Suprapubic skin (tissue), 4 donors: Measurements from ENCODE around the gene ARSB. TPM values are rescaled to one million over a fixed set of nuclear protein-coding genes. Genes with fewer than 3 reads are reported as not detected.
"Not testable (repeated sequence)": the region's sequence is repeated elsewhere in the genome, so short reads cannot be mapped to it uniquely, and the experiment has no call there.

ENCODE experiments used
- DNase-seq, 2 donors: peaks; one replicate each; pipeline ENCODE4 v3.0.0-alpha.2; 2019; ENCODE audit warnings: low spot score in 2 of 2
- H3K27ac ChIP-seq: fragments of 200-600 bp; sonication (generic); one replicate; pipeline ENCODE4 v1.5.1; 2019
- H3K27me3 ChIP-seq: fragments of 200-600 bp; sonication (generic); one replicate; pipeline ENCODE4 v1.5.1; 2019
- H3K36me3 ChIP-seq: fragments of 200-600 bp; sonication (generic); one replicate; pipeline ENCODE4 v1.5.1; 2019
- H3K4me1 ChIP-seq: fragments of 200-600 bp; sonication (generic); one replicate; pipeline ENCODE4 v1.5.1; 2019
- H3K4me3 ChIP-seq: fragments of 200-600 bp; sonication (generic); one replicate; pipeline ENCODE4 v1.5.1; 2019; ENCODE audit warnings: mild to moderate bottlenecking
- H3K9me3 ChIP-seq: fragments of 200-600 bp; sonication (generic); one replicate; pipeline ENCODE4 v1.5.1; 2019
- EP300 ChIP-seq: sonication (generic); formaldehyde crosslinking; IDR thresholded peaks from one replicate; pipeline ENCODE4 v1.6.1; 2017; ENCODE audit warnings: antibody characterized with exemption
- POLR2A ChIP-seq, 2 donors: fragments of 450-650 bp; IDR thresholded peaks; one replicate each; pipeline ENCODE4 v1.6.1; 2017; ENCODE audit warnings: antibody characterized with exemption in 2 of 2, mild to moderate bottlenecking in 2 of 2, moderate library complexity in 2 of 2
- POLR2AphosphoS5 ChIP-seq, 3 donors: sonication (generic); formaldehyde crosslinking; IDR thresholded peaks; one replicate each; pipeline ENCODE4 v1.6.1; 2017; ENCODE audit warnings: antibody characterized with exemption in 3 of 3
- WGBS: methylation state at CpG from one replicate; pipeline ENCODE4 v1.1.5; 2018; 5-methylcytosine and 5-hydroxymethylcytosine counted together
- total RNA-seq, 4 donors: library from RNA; depleted of rRNA; stranded (reverse); fragments of >200 nt; gene quantifications; one replicate each; pipeline ENCODE4 v1.1.0, GENCODE V29; 2016
- TF ChIP-seq, protein P1 (sequence below), 2 donors: fragments of 200-600 bp in 1 of 2; fragments of 450-650 bp in 1 of 2; sonication (generic) in 1 of 2; IDR thresholded peaks; one replicate each; pipeline ENCODE4 v1.5.1; 2016 to 2019; ENCODE audit warnings: antibody characterized with exemption in 2 of 2, mild to moderate bottlenecking in 1 of 2, moderate library complexity in 1 of 2

The ARSB gene
- total RNA-seq, 4 donors from 2014 or later, result 3.1 to 5.1 (median 3.4) TPM

- H3K4me1 ChIP-seq, result no peaks in the 10 kb centered on the region
- no peak overlapping the region for H3K27ac ChIP-seq
- 90% methylated on average over 4 of the region's 4 CpGs for WGBS
- DNase-seq, result no peak
- no peaks in the 10 kb centered on the region for H3K27me3 ChIP-seq
- H3K4me3 ChIP-seq, result no peak overlapping the region
- TF ChIP-seq POLR2A (IDR thresholded peaks at IDR 0.05) (no peak), POLR2AphosphoS5 (IDR thresholded peaks at IDR 0.05) (no peak), EP300 (no peak)
- TF ChIP-seq, protein P1, sequence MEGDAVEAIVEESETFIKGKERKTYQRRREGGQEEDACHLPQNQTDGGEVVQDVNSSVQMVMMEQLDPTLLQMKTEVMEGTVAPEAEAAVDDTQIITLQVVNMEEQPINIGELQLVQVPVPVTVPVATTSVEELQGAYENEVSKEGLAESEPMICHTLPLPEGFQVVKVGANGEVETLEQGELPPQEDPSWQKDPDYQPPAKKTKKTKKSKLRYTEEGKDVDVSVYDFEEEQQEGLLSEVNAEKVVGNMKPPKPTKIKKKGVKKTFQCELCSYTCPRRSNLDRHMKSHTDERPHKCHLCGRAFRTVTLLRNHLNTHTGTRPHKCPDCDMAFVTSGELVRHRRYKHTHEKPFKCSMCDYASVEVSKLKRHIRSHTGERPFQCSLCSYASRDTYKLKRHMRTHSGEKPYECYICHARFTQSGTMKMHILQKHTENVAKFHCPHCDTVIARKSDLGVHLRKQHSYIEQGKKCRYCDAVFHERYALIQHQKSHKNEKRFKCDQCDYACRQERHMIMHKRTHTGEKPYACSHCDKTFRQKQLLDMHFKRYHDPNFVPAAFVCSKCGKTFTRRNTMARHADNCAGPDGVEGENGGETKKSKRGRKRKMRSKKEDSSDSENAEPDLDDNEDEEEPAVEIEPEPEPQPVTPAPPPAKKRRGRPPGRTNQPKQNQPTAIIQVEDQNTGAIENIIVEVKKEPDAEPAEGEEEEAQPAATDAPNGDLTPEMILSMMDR (IDR thresholded peaks at IDR 0.05), result no peak
- no peaks in the 10 kb centered on the region for H3K36me3 ChIP-seq
- no peaks in the 10 kb centered on the region for H3K9me3 ChIP-seq
These were observed 250.8 kb downstream of the ARSB start for GRCh38 chr5:78734094-78734845.

- not testable (repeated sequence) for DNase-seq
- WGBS, result 93% methylated on average over 6 of the region's 6 CpGs
These were observed 252.4 kb downstream of the ARSB start for GRCh38 chr5:78732721-78733120.

GRCh38 chr5:78731884-78732283 is 253.2 kb downstream of the ARSB start:
- no peaks in the 10 kb centered on the region for H3K27me3 ChIP-seq
- TF ChIP-seq POLR2A (IDR thresholded peaks at IDR 0.05), result no peak
- no peak for TF ChIP-seq POLR2AphosphoS5 (IDR thresholded peaks at IDR 0.05)
- TF ChIP-seq EP300, result no peak
- TF ChIP-seq, protein P1 (IDR thresholded peaks at IDR 0.05), result no peak
- no peak overlapping the region for H3K4me3 ChIP-seq
- H3K36me3 ChIP-seq, result no peaks in the 10 kb centered on the region
- no peaks in the 10 kb centered on the region for H3K9me3 ChIP-seq
- H3K27ac ChIP-seq, result no peak overlapping the region
- H3K4me1 ChIP-seq, result no peaks in the 10 kb centered on the region
- no peak for DNase-seq
- 55% methylated on average over 2 of the region's 2 CpGs for WGBS

More at GRCh38 chr5:78732721-78733120, 252.4 kb downstream of the ARSB start:
- not testable (repeated sequence) for H3K27me3 ChIP-seq, H3K36me3 ChIP-seq, H3K9me3 ChIP-seq, H3K4me3 ChIP-seq, H3K4me1 ChIP-seq, H3K27ac ChIP-seq

DNA sequence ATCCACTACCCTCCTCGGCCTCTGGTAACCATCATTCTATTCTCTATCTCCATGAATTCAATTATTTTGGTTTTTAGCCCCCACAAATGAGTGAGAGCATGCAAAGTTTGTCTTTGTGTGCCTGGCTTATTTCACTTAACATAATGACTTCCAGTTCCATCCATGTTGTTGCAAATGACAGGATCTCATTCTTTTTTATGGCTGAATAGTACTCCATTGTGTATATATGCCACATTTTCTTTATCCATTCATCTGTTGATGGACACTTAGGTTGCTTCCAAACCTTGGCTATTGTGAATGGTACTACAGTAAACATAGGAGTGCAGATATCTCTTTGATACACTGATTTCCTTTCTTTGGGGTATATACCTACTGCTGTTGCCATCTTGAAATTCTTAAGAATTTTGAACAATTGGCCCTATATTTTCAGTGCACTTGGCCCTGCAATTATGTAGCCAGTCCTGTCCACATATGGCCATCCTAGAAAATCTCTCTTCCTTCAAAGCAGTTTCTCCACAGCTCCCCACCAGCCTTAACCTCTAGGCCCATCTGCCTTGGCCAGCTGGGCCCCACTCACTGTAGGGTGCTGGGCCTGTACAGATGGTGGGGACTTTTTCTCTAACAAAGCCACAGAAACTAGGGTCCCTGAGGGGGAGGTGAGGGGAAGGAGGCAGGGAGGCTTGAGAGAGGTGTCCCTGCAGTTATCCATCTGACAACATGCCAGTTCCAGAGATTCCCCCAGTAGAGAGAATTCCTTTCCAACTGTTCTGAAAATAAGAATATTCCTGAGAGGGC is 254.6 kb downstream of the ARSB start:
- Histone ChIP-seq H3K27me3 (no peaks in the 10 kb centered on the region), H3K27ac (no peak overlapping the region), H3K36me3 (no peaks in the 10 kb centered on the region), H3K4me1 (no peaks in the 10 kb centered on the region), H3K4me3 (no peak overlapping the region), H3K9me3 (no peaks in the 10 kb centered on the region)
- TF ChIP-seq POLR2A (IDR thresholded peaks at IDR 0.05), result no peak
- no peak for DNase-seq
- WGBS, result 94% methylated on average over 1 of the region's 1 CpG

- no peaks in the 10 kb centered on the region for H3K4me1 ChIP-seq
- WGBS, result 92% methylated on average over 7 of the region's 7 CpGs
- TF ChIP-seq EP300, result no peak
- TF ChIP-seq, protein P1 (IDR thresholded peaks at IDR 0.05), result no peak
- no peak for TF ChIP-seq POLR2AphosphoS5 (IDR thresholded peaks at IDR 0.05)
- no peak for TF ChIP-seq POLR2A (IDR thresholded peaks at IDR 0.05)
- DNase-seq, result no peak
- H3K36me3 ChIP-seq, result no peaks in the 10 kb centered on the region
- H3K4me3 ChIP-seq, result no peak overlapping the region
- H3K27me3 ChIP-seq, result no peaks in the 10 kb centered on the region
- no peak overlapping the region for H3K27ac ChIP-seq
- H3K9me3 ChIP-seq, result no peaks in the 10 kb centered on the region
These were observed 257.0 kb downstream of the ARSB start for GRCh38 chr5:78727786-78728761.

Other genes with a start within 250 kb of the ARSB start
- gene DMGDH, start 84.4 kb upstream of the ARSB start, total RNA-seq, result 1 to 10 TPM in 2 of 4 donors, under 1 TPM in 1, not detected in 1; 0.55 to 2.8 (median 1.1) TPM
- gene BHMT2, start 84.5 kb upstream of the ARSB start, total RNA-seq, result 1 to 10 TPM in 2 of 4 donors, under 1 TPM in 2; 0.30 to 7.5 (median 1.4) TPM
- gene BHMT, start 126.5 kb upstream of the ARSB start, total RNA-seq, result under 1 TPM in 2 of 4 donors, not detected in 2; 0.30 to 0.64 TPM